CD14-positive monocyte (primary cell): ENCODE measurements around the gene APOBEC4. TPM values are rescaled to one million over a fixed set of nuclear protein-coding genes. Genes with fewer than 3 reads are reported as not detected.

ENCODE experiments used
- DNase-seq, 3 donors: peaks; one replicate each; pipeline ENCODE4 v3.0.0-alpha.2; 2011 to 2022
- H2AFZ ChIP-seq: 2 replicates; pipeline ENCODE4 v1.6.0; 2012; ENCODE audit warnings: mild to moderate bottlenecking, low read depth, low read length, inconsistent platforms; ENCODE audit not compliant: insufficient read depth, poor library complexity, severe bottlenecking
- H3K27ac ChIP-seq, 2 donors: 1 replicate in 1 of 2; 2 replicates in 1 of 2; pipeline ENCODE4 v1.5.1; 2012 to 2013; ENCODE audit warnings: low read length in 2 of 2, control low read depth in 1 of 2, inconsistent platforms in 1 of 2, low read depth in 1 of 2, mild to moderate bottlenecking in 1 of 2
- H3K27me3 ChIP-seq, 2 donors: one replicate each; pipeline versions ENCODE4 v1.6.0 to v1.6.1; 2011 to 2013; ENCODE audit warnings: low read length in 2 of 2; ENCODE audit not compliant: control insufficient read depth in 2 of 2, insufficient read depth in 2 of 2
- H3K36me3 ChIP-seq, 2 donors: replicated peaks in 1 of 2; 1 replicate in 1 of 2; 2 replicates in 1 of 2; pipeline versions ENCODE4 v1.5.1 to v1.6.1; 2012 to 2013; ENCODE audit warnings: low read length in 2 of 2, control low read depth in 1 of 2, inconsistent platforms in 1 of 2, mild to moderate bottlenecking in 1 of 2; ENCODE audit not compliant: insufficient read depth in 2 of 2, control insufficient read depth in 1 of 2
- H3K4me1 ChIP-seq, 2 donors: 1 replicate in 1 of 2; 2 replicates in 1 of 2; pipeline versions ENCODE4 v1.5.1 to v1.6.1; 2012 to 2013; ENCODE audit warnings: low read length in 2 of 2, control low read depth in 1 of 2, inconsistent platforms in 1 of 2, mild to moderate bottlenecking in 1 of 2, moderate library complexity in 1 of 2; ENCODE audit not compliant: insufficient read depth in 2 of 2, control insufficient read depth in 1 of 2
- H3K4me2 ChIP-seq: replicated peaks from 2 replicates; pipeline ENCODE3; 2012; ENCODE audit warnings: low read length, moderate library complexity, mild to moderate bottlenecking; ENCODE audit not compliant: poor library complexity, severe bottlenecking; ENCODE audit errors: extremely low read depth
- H3K4me3 ChIP-seq, 3 experiments: fragments of 200-600 bp in 1 of 3; sonication (generic) in 1 of 3; replicated peaks in 1 of 3; 1 replicate in 2 of 3; 2 replicates in 1 of 3; pipeline ENCODE4 v1.5.1; 2011 to 2013; ENCODE audit warnings: low read length in 3 of 3, mild to moderate bottlenecking in 3 of 3, control low read depth in 2 of 3, low read depth in 2 of 3, inconsistent platforms in 1 of 3, moderate library complexity in 1 of 3
- H3K79me2 ChIP-seq: 2 replicates; pipeline ENCODE4 v1.6.0; 2012; ENCODE audit warnings: mild to moderate bottlenecking, control low read depth, inconsistent platforms, low read length, moderate library complexity; ENCODE audit not compliant: insufficient read depth
- H3K9ac ChIP-seq: 2 replicates; pipeline ENCODE4 v1.6.0; 2017; ENCODE audit warnings: low read length, mild to moderate bottlenecking; ENCODE audit not compliant: insufficient read depth, poor library complexity, severe bottlenecking
- H3K9me3 ChIP-seq, 2 donors: replicated peaks in 1 of 2; 1 replicate in 1 of 2; 2 replicates in 1 of 2; pipeline versions ENCODE4 v1.5.1 to v1.6.1; 2012 to 2013; ENCODE audit warnings: low read length in 2 of 2, control low read depth in 1 of 2; ENCODE audit not compliant: control insufficient read depth in 1 of 2, insufficient read depth in 1 of 2
- H4K20me1 ChIP-seq: 2 replicates; pipeline ENCODE4 v1.6.0; 2012; ENCODE audit warnings: mild to moderate bottlenecking, low read length, control low read depth, moderate library complexity; ENCODE audit not compliant: insufficient read depth
- H3K27ac Mint-ChIP-seq, 7 donors: one replicate each; pipeline ENCODE4 v1.8.0; 2020; ENCODE audit warnings: mild to moderate bottlenecking in 7 of 7, mixed read lengths in 7 of 7, moderate library complexity in 6 of 7, inconsistent platforms in 2 of 7
- H3K27me3 Mint-ChIP-seq, 3 donors: one replicate each; pipeline ENCODE4 v1.8.0; 2021 to 2022; ENCODE audit warnings: low read depth in 3 of 3, mild to moderate bottlenecking in 3 of 3, mixed read lengths in 3 of 3, moderate library complexity in 3 of 3, inconsistent platforms in 1 of 3
- H3K36me3 Mint-ChIP-seq, 2 donors: one replicate each; pipeline ENCODE4 v1.8.0; 2020; ENCODE audit warnings: mixed read lengths in 2 of 2, inconsistent platforms in 1 of 2, mild to moderate bottlenecking in 1 of 2
- H3K4me1 Mint-ChIP-seq: one replicate; pipeline ENCODE4 v1.8.0; 2020; ENCODE audit warnings: mild to moderate bottlenecking, mixed read lengths
- H3K4me3 Mint-ChIP-seq, 2 donors: one replicate each; pipeline ENCODE4 v1.8.0; 2020; ENCODE audit warnings: mild to moderate bottlenecking in 2 of 2, mixed read lengths in 2 of 2, moderate library complexity in 1 of 2
- H3K9me3 Mint-ChIP-seq, 7 donors: one replicate each; pipeline ENCODE4 v1.8.0; 2020 to 2022; ENCODE audit warnings: mixed read lengths in 7 of 7, mild to moderate bottlenecking in 6 of 7, moderate library complexity in 6 of 7, inconsistent platforms in 2 of 7
- WGBS: methylation state at CpG from one replicate; pipeline ENCODE4 v1.1.5; 2013; ENCODE audit warnings: missing lambda C conversion rate; ENCODE audit not compliant: insufficient coverage; 5-methylcytosine and 5-hydroxymethylcytosine counted together
- intact Hi-C, 2 donors: fragments of 100-400 bp; cut with micrococcal nuclease; formaldehyde crosslinking; loops; one replicate each; pipeline versions ENCODE4 v1.15.0 to v1.15.1; 2023
- polyA plus RNA-seq, 3 donors: library from polyadenylated mRNA; depleted of rRNA in 1 of 3; unstranded in 2 of 3; stranded (reverse) in 1 of 3; fragments of 300-500 nt in 2 of 3; fragments of >200 nt in 1 of 3; fragmentation: Illumina TruSeq in 2 of 3; gene quantifications; 1 replicate in 2 of 3; 2 replicates in 1 of 3; pipeline ENCODE4 v1.2.3, GENCODE V29; 2012 to 2021
- TF ChIP-seq, protein P1 (sequence below): fragments of 200-600 bp; IDR thresholded peaks from one replicate; pipeline ENCODE4 v1.8.0; 2022; ENCODE audit warnings: antibody characterized with exemption, mild to moderate bottlenecking

The APOBEC4 gene
- polyA plus RNA-seq, 3 donors: not detected

DNA sequence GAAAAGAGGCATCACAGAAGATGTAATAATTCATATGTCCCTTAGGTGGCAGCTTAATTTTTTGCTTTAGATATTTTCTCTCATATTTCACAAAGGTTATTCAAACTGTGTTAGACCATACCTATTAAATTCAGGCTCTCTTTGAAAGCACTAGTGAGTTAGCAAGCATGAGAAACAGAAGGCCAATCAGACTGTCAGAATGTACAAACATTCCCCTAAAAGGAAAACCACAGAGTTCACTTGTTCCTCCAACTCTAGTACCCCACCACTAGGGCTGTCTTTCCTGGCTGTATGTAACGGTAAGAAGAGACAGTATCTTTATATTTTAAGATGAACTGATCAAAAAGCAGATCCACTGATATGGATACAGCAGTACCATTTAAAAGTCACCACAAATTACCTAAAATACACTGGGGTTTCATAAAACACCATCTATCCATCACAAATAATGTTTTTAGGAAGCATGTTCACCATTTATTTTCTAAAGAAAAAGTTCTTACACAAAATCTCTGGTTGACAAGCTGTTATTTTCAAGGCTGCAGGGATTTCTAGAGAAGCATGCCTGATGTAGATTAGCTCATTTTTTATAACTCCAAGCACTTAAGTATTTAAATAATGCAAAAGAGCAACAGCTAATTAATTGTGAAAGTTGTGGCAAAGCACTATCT is 19.3 kb downstream of the APOBEC4 start:
- H3K27me3 ChIP-seq: no peaks in the 10 kb centered on the region
- Mint-ChIP-seq H3K4me3 (peak overlapping the region; percentile 100), H3K36me3 (peaks cover 26 to 42% of the 10 kb centered on the region in 2 donors), H3K9me3 (peaks cover 0 to 2% (median 0%) of the 10 kb centered on the region in 7 donors), H3K27ac (peak overlapping the region; percentile 83 to 100 (median 97)), H3K4me1 (peaks cover 40% of the 10 kb centered on the region), H3K27me3 (peaks cover 3 to 7% (median 5%) of the 10 kb centered on the region in 3 donors)
- H3K9me3 ChIP-seq: no peaks in the 10 kb centered on the region
- intact Hi-C loops: loop anchor here (5.0 kb wide), 2 partner anchors 52 to 162 kb away; partner anchors contain the start of gene SMG7 (in 1 of the 2)
- no CpG with 5 or more reads among the region's 1 CpG for WGBS
- TF ChIP-seq, protein P1, sequence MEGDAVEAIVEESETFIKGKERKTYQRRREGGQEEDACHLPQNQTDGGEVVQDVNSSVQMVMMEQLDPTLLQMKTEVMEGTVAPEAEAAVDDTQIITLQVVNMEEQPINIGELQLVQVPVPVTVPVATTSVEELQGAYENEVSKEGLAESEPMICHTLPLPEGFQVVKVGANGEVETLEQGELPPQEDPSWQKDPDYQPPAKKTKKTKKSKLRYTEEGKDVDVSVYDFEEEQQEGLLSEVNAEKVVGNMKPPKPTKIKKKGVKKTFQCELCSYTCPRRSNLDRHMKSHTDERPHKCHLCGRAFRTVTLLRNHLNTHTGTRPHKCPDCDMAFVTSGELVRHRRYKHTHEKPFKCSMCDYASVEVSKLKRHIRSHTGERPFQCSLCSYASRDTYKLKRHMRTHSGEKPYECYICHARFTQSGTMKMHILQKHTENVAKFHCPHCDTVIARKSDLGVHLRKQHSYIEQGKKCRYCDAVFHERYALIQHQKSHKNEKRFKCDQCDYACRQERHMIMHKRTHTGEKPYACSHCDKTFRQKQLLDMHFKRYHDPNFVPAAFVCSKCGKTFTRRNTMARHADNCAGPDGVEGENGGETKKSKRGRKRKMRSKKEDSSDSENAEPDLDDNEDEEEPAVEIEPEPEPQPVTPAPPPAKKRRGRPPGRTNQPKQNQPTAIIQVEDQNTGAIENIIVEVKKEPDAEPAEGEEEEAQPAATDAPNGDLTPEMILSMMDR: peak; percentile 87
- peaks cover 69% of the 10 kb centered on the region for H3K79me2 ChIP-seq
- peak in 2 of 3 donors; percentile 45 to 52 for DNase-seq
- H2AFZ ChIP-seq: no peak overlapping the region
- peaks cover 31 to 55% of the 10 kb centered on the region in 2 donors for H3K4me1 ChIP-seq
- H3K36me3 ChIP-seq: peaks cover 25 to 42% of the 10 kb centered on the region in 2 donors
- peak overlapping the region; percentile 97 for H3K9ac ChIP-seq
- peaks cover 60% of the 10 kb centered on the region for H4K20me1 ChIP-seq
- peak overlapping the region; percentile 97 for H3K4me2 ChIP-seq
- peak overlapping the region; percentile 88 to 98 (median 95) for H3K4me3 ChIP-seq
- H3K27ac ChIP-seq: peak overlapping the region in 1 of 2 donors; percentile 97

DNA sequence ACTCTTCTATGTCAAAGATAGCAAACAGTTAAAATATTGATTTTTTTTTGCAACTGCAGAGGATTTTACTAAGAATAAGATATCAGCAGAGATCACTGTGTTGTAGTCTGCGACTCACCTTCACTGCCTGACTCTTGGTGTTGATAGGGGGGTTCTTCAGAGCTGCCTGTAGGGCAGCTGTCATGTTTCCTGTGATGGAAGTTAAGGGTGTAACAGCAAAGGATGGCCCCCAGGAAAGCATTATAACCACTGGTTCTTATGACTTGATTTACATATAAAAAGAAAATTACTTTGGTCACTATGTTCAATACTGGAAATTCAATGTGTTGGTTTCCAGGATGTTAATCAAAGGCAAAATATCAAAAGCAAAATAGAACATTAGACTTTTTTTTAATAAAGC is 20.2 kb downstream of the APOBEC4 start:
- peaks cover 68% of the 10 kb centered on the region for H4K20me1 ChIP-seq
- Mint-ChIP-seq H3K9me3 (peaks cover 0 to 3% (median 0%) of the 10 kb centered on the region in 7 donors), H3K27ac (peak overlapping the region in 5 of 7 donors; percentile 10 to 97 (median 50)), H3K36me3 (peaks cover 34 to 51% of the 10 kb centered on the region in 2 donors), H3K27me3 (peaks cover 3 to 7% (median 5%) of the 10 kb centered on the region in 3 donors), H3K4me1 (peaks cover 45% of the 10 kb centered on the region), H3K4me3 (peak overlapping the region; percentile 100)
- no peak for DNase-seq
- WGBS: 80% methylated on average over 1 of the region's 1 CpG
- no peak overlapping the region for H3K9ac ChIP-seq
- no peaks in the 10 kb centered on the region for H3K9me3 ChIP-seq
- peak overlapping the region; percentile 88 to 98 (median 95) for H3K4me3 ChIP-seq
- H3K36me3 ChIP-seq: peaks cover 33 to 50% of the 10 kb centered on the region in 2 donors
- peak overlapping the region; percentile 97 for H3K4me2 ChIP-seq
- peaks cover 31 to 61% of the 10 kb centered on the region in 2 donors for H3K4me1 ChIP-seq
- peaks cover 77% of the 10 kb centered on the region for H3K79me2 ChIP-seq
- no peak overlapping the region for H2AFZ ChIP-seq
- intact Hi-C loops: loop anchor here (5.0 kb wide), 2 partner anchors 51 to 161 kb away; partner anchors contain the start of gene SMG7 (in 1 of the 2)
- no peaks in the 10 kb centered on the region for H3K27me3 ChIP-seq
- TF ChIP-seq, protein P1: no peak
- H3K27ac ChIP-seq: peak overlapping the region in 1 of 2 donors; percentile 97
